A673 (cell line): Measurements from ENCODE around the gene PRR23E.

Experiments used
- CTCF ChIP-seq: fragments of 300-800, 200-600 bp; sonication (generic); conservative IDR thresholded peaks from 2 replicates; pipeline ENCODE4 v1.5.1; 2017; ENCODE audit warnings: low read depth, mild to moderate bottlenecking, antibody characterized with exemption, low read length, moderate library complexity, mixed read lengths
- EZH2 ChIP-seq: fragments of 200-600 bp; sonication (generic); IDR thresholded peaks from 2 replicates; pipeline ENCODE4 v1.6.1; 2017; ENCODE audit warnings: borderline replicate concordance, low read depth, mild to moderate bottlenecking, mixed read lengths, antibody characterized with exemption, low read length; ENCODE audit not compliant: poor library complexity, severe bottlenecking

- no peak for TF ChIP-seq CTCF
- no peak for TF ChIP-seq EZH2
Measured at GRCh38 chr3:127182848-127183714, 9.8 kb upstream of the PRR23E start.
